ENCODE measurements around the gene MEGF6.

Gene MEGF6

DNA sequence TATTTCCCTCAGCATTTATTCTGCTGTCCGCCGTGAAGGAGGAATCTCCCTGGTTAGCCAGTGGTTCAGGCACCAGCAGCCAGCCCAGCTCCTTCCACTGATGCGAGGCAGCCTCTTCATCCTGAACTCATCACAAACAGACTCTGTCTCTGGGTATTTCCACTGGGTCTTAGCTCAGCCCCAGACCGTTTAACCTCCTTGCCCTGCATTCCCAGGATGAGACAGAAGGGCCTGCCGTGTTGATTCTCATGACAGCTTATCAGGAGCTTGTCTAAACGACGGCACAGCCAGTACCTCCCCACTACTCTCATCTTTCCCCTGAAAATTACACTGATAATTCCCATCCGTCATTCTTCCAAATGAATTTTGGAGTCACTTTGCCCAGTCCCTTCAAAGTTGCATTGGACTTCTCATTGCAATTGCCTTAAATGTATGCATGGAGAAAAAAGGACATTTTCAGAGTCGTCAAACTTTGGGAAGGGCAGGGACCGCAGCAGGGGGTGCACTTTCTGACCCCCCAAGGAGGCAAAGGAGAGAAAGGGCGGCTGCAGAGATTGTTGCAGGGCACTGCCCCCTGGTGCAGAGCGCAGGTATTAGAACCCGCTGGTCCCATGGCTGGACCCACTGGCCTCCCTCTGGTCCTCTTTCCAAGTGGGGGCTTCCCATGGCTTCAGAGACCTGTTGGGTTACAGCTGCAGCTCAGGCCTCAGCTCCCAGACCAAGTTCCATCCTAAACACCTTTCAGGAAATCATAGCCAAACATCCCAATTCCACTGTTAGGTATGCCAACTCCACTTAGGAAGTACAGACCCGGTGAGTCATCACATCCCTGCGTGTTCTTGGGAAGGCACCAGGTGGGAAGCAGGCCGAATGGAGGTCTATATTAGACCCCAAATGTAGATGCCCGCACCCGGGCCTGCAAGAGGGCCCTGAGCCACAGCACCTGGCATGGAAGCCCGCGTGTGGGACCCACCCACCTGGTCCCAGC lies 3.7 kb upstream of the MEGF6 start:
- no peaks in the 10 kb centered on the region for H3K36me3 ChIP-seq (ENCODE audit: control insufficient read depth, low read length)
- TF ChIP-seq, protein P1, sequence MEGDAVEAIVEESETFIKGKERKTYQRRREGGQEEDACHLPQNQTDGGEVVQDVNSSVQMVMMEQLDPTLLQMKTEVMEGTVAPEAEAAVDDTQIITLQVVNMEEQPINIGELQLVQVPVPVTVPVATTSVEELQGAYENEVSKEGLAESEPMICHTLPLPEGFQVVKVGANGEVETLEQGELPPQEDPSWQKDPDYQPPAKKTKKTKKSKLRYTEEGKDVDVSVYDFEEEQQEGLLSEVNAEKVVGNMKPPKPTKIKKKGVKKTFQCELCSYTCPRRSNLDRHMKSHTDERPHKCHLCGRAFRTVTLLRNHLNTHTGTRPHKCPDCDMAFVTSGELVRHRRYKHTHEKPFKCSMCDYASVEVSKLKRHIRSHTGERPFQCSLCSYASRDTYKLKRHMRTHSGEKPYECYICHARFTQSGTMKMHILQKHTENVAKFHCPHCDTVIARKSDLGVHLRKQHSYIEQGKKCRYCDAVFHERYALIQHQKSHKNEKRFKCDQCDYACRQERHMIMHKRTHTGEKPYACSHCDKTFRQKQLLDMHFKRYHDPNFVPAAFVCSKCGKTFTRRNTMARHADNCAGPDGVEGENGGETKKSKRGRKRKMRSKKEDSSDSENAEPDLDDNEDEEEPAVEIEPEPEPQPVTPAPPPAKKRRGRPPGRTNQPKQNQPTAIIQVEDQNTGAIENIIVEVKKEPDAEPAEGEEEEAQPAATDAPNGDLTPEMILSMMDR (IDR thresholded peaks at IDR 0.05; ENCODE audit: low read depth, low read length, poor library complexity, severe bottlenecking) = peak; percentile 75
- no peak for TF ChIP-seq EZH2phosphoT487 (IDR thresholded peaks at IDR 0.05; ENCODE audit: borderline replicate concordance, low read length)
- H3F3A ChIP-seq (ENCODE audit: control insufficient read depth, insufficient read depth) = 0 out of 2 replicates have a peak, but pooled peaks cover 2% of the 10 kb centered on the region
- H3K4me3 ChIP-seq (ENCODE audit: low read length) = no peak overlapping the region
- no peaks in the 10 kb centered on the region for H3K9me2 ChIP-seq (replicated peaks; ENCODE audit: control insufficient read depth, low read length)
- no peaks in the 10 kb centered on the region for H3K9me3 ChIP-seq (ENCODE audit: control insufficient read depth, insufficient read depth, low read length)
- H3K79me2 ChIP-seq (ENCODE audit: control insufficient read depth, low read length) = no peaks in the 10 kb centered on the region
- H3K27ac ChIP-seq (ENCODE audit: low read depth, low read length) = no peak overlapping the region
- peaks cover 45% of the 10 kb centered on the region for H3K27me3 ChIP-seq (ENCODE audit: control insufficient read depth, low read length)
- H3K4me2 ChIP-seq (ENCODE audit: low read length) = no peak overlapping the region
- H3K4me1 ChIP-seq (ENCODE audit: control insufficient read depth, low read length) = peaks cover 16% of the 10 kb centered on the region
- no peaks in the 10 kb centered on the region for H4K20me1 ChIP-seq (ENCODE audit: control insufficient read depth, insufficient read depth, low read depth, low read length)

DNA sequence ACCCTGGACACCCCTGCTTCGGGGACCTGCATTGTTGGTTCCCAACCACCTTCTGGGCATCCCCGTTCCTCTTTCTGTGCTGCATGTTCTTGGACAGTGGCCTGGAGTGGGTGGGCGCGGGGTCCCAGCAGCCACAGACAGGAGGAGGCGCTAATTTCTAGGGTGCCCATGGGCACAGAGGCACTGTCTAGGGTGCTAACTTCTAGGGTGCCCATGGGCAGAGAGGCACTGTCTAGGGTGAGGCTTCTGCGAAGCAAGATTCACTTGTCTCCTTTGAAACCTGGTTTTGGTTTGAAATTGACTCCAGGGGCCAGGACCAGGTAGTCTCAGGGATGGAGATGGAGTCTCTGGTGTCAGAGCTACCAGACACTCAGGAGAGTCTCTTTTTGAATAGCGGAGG lies 815 bp upstream of the MEGF6 start:
- H3K27me3 ChIP-seq (ENCODE audit: control insufficient read depth, low read length) = peaks cover 53% of the 10 kb centered on the region
- H3K4me2 ChIP-seq (ENCODE audit: low read length) = no peak overlapping the region; the same call in 1 of the 2 replicates
- no peaks in the 10 kb centered on the region for H3K9me2 ChIP-seq (replicated peaks; ENCODE audit: control insufficient read depth, low read length)
- H3K27ac ChIP-seq (ENCODE audit: low read depth, low read length) = no peak overlapping the region
- H3F3A ChIP-seq (ENCODE audit: control insufficient read depth, insufficient read depth) = 0 out of 2 replicates have a peak, but pooled peaks cover 2% of the 10 kb centered on the region
- H3K79me2 ChIP-seq (ENCODE audit: control insufficient read depth, low read length) = no peaks in the 10 kb centered on the region
- TF ChIP-seq EZH2phosphoT487 (IDR thresholded peaks at IDR 0.05; ENCODE audit: borderline replicate concordance, low read length) = no peak
- TF ChIP-seq, protein P1 (IDR thresholded peaks at IDR 0.05; ENCODE audit: low read depth, low read length, poor library complexity, severe bottlenecking) = no peak
- H3K9me3 ChIP-seq (ENCODE audit: control insufficient read depth, insufficient read depth, low read length) = no peaks in the 10 kb centered on the region
- H3K4me3 ChIP-seq (ENCODE audit: low read length) = no peak overlapping the region
- H3K36me3 ChIP-seq (ENCODE audit: control insufficient read depth, low read length) = no peaks in the 10 kb centered on the region
- H4K20me1 ChIP-seq (ENCODE audit: control insufficient read depth, insufficient read depth, low read depth, low read length) = no peaks in the 10 kb centered on the region
- peaks cover 13% of the 10 kb centered on the region for H3K4me1 ChIP-seq (ENCODE audit: control insufficient read depth, low read length)

DNA sequence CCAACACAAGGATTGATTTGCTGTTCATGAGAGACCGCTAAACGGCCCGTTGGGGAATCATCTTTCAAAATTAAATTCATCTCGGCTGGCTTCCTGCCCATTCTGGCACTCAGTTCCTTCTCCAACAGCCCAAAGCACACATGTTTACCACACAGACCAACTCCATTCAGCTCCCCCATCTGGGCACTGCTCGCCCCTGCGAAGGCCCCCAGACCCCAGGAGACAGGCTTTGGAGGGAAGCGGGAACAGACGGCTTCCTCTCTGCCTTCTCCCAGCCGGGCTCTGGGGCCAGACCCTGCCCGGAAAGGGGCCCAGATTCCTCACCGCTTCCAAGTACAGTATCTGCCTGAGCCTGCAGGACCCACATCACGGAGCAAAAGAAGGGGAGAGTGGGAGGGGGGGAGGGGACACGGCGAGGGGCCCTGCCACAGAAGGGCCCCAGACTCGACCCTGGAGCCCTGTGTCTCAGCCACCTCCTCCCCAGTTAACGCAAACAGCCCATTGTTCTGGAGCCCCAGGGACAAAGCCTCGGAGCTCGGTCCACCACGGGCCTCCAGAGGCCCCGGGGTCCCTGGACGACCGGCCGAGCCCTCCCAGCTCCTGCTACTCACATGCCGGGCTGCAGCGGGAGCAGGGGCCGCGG lies 660 bp downstream of the MEGF6 start:
- H3K27me3 ChIP-seq (ENCODE audit: control insufficient read depth, low read length) = peaks cover 53% of the 10 kb centered on the region
- H3K36me3 ChIP-seq (ENCODE audit: control insufficient read depth, low read length) = no peaks in the 10 kb centered on the region
- H3K4me2 ChIP-seq (ENCODE audit: low read length) = peak overlapping the region; percentile 47
- H3K4me1 ChIP-seq (ENCODE audit: control insufficient read depth, low read length) = peaks cover 13% of the 10 kb centered on the region
- no peaks in the 10 kb centered on the region for H3K9me2 ChIP-seq (replicated peaks; ENCODE audit: control insufficient read depth, low read length)
- H3F3A ChIP-seq (ENCODE audit: control insufficient read depth, insufficient read depth) = 0 out of 2 replicates have a peak, but pooled peaks cover 2% of the 10 kb centered on the region
- no peaks in the 10 kb centered on the region for H3K79me2 ChIP-seq (ENCODE audit: control insufficient read depth, low read length)
- TF ChIP-seq, protein P1 (IDR thresholded peaks at IDR 0.05; ENCODE audit: low read depth, low read length, poor library complexity, severe bottlenecking) = no peak
- TF ChIP-seq EZH2phosphoT487 (IDR thresholded peaks at IDR 0.05; ENCODE audit: borderline replicate concordance, low read length) = no peak
- H3K4me3 ChIP-seq (ENCODE audit: low read length) = peak overlapping the region; percentile 37
- no peaks in the 10 kb centered on the region for H3K9me3 ChIP-seq (ENCODE audit: control insufficient read depth, insufficient read depth, low read length)
- H4K20me1 ChIP-seq (ENCODE audit: control insufficient read depth, insufficient read depth, low read depth, low read length) = no peaks in the 10 kb centered on the region
- H3K27ac ChIP-seq (ENCODE audit: low read depth, low read length) = no peak overlapping the region
